IMR-90 (cell line): ENCODE results near the gene AP2A1. TPM values are rescaled to one million over a fixed set of nuclear protein-coding genes. Genes with fewer than 3 reads are reported as not detected.

Source experiments
- ATAC-seq: fragments of 200-7000 bp; cut with Tn5 transposase; 2 replicates; pipeline ENCODE4 v1.9.1; 2020; ENCODE audit warnings: low read depth, mild to moderate bottlenecking, moderate library complexity
- BruUV-seq: library from RNA; stranded (reverse); fragments of 400-500 nt; replicated peaks from 2 replicates; lab custom pipeline; 2021; lab: Mats Ljungman, UMichigan
- CTCF ChIA-PET: fragments of 300-600 bp; formaldehyde crosslinking; extraction: SDS; loops from one replicate; lab custom pipeline; 2021; ENCODE audit warnings: antibody characterized with exemption; lab: Yijun Ruan, JAX
- POLR2A ChIA-PET: fragments of 300-600 bp; sonication (Branson Sonifier 250); formaldehyde crosslinking; loops from one replicate; lab custom pipeline; 2022; ENCODE audit warnings: antibody characterized with exemption; ENCODE audit not compliant: unreplicated experiment; lab: Charles Lee
- DNase-seq: peaks from one replicate; pipeline ENCODE4 v3.0.0; 2013
- H2AFZ ChIP-seq: replicated peaks from 2 replicates; pipeline ENCODE3; 2013; ENCODE audit warnings: low read length, mild to moderate bottlenecking; ENCODE audit not compliant: poor library complexity
- H2AK5ac ChIP-seq: 2 replicates; pipeline ENCODE4 v1.6.1; 2013; ENCODE audit warnings: low read depth, low read length, inconsistent platforms
- H2AK9ac ChIP-seq: replicated peaks from 2 replicates; pipeline ENCODE3; 2013; ENCODE audit warnings: mild to moderate bottlenecking, low read depth, low read length, moderate library complexity; ENCODE audit not compliant: poor library complexity
- H2BK120ac ChIP-seq: 2 replicates; pipeline ENCODE4 v1.6.1; 2013; ENCODE audit warnings: low read depth, low read length, inconsistent platforms
- H2BK15ac ChIP-seq: 3 replicates; pipeline ENCODE4 v1.6.1; 2013; ENCODE audit warnings: low read depth, low read length, inconsistent platforms
- H2BK20ac ChIP-seq: 2 replicates; pipeline ENCODE4 v1.6.1; 2013; ENCODE audit warnings: low read depth, mild to moderate bottlenecking, inconsistent platforms, low read length, moderate library complexity
- H2BK5ac ChIP-seq: 2 replicates; pipeline ENCODE4 v1.6.1; 2013; ENCODE audit warnings: mild to moderate bottlenecking, low read depth, low read length, inconsistent platforms; ENCODE audit not compliant: poor library complexity, severe bottlenecking
- H3K14ac ChIP-seq: replicated peaks from 2 replicates; pipeline ENCODE4 v1.6.1; 2013; ENCODE audit warnings: low read depth, low read length, inconsistent platforms
- H3K18ac ChIP-seq: 2 replicates; pipeline ENCODE4 v1.6.1; 2013; ENCODE audit warnings: low read depth, low read length, control low read depth
- H3K23ac ChIP-seq: 2 replicates; pipeline ENCODE4 v1.6.1; 2013; ENCODE audit warnings: low read depth, low read length, inconsistent platforms
- H3K27ac ChIP-seq: 2 replicates; pipeline ENCODE4 v1.5.1; 2013; ENCODE audit warnings: mild to moderate bottlenecking, control low read depth, low read length; ENCODE audit not compliant: insufficient read depth
- H3K27me3 ChIP-seq: 2 replicates; pipeline ENCODE4 v1.6.1; 2013; ENCODE audit warnings: low read length; ENCODE audit not compliant: control insufficient read depth, insufficient read depth
- H3K36me3 ChIP-seq: 2 replicates; pipeline ENCODE4 v1.6.1; 2013; ENCODE audit warnings: low read length, mixed read lengths; ENCODE audit not compliant: control insufficient read depth, insufficient read depth
- H3K4ac ChIP-seq: 2 replicates; pipeline ENCODE4 v1.6.1; 2013; ENCODE audit warnings: low read depth, low read length, inconsistent platforms
- H3K4me1 ChIP-seq: 2 replicates; pipeline ENCODE4 v1.6.1; 2013; ENCODE audit warnings: low read length, mixed read lengths; ENCODE audit not compliant: control insufficient read depth, insufficient read depth
- H3K4me2 ChIP-seq: 2 replicates; pipeline ENCODE4 v1.6.1; 2013; ENCODE audit warnings: low read depth, mild to moderate bottlenecking, control low read depth, low read length, moderate library complexity
- H3K4me3 ChIP-seq: 2 replicates; pipeline ENCODE4 v1.5.1; 2013; ENCODE audit warnings: low read depth, mild to moderate bottlenecking, control low read depth, low read length, moderate library complexity; ENCODE audit not compliant: insufficient read depth
- H3K56ac ChIP-seq: 2 replicates; pipeline ENCODE4 v1.6.1; 2013; ENCODE audit warnings: low read length, inconsistent platforms; ENCODE audit not compliant: insufficient read depth; ENCODE audit errors: extremely low read depth
- H3K79me1 ChIP-seq, 2 experiments: 2 replicates each; pipeline ENCODE4 v1.6.1; 2013; ENCODE audit warnings: low read length in 2 of 2, inconsistent platforms in 1 of 2, low read depth in 1 of 2
- H3K9ac ChIP-seq: 2 replicates; pipeline ENCODE4 v1.6.1; 2013; ENCODE audit warnings: low read depth, low read length, control low read depth
- H3K9me1 ChIP-seq: 2 replicates; pipeline ENCODE4 v1.6.1; 2013; ENCODE audit warnings: low read length, inconsistent platforms; ENCODE audit not compliant: insufficient read depth
- H3K9me3 ChIP-seq: 2 replicates; pipeline ENCODE4 v1.6.1; 2013; ENCODE audit warnings: low read length; ENCODE audit not compliant: control insufficient read depth, insufficient read depth
- H4K20me1 ChIP-seq: 2 replicates; pipeline ENCODE4 v1.6.1; 2013; ENCODE audit warnings: low read length, inconsistent platforms; ENCODE audit not compliant: insufficient read depth
- H4K5ac ChIP-seq: 2 replicates; pipeline ENCODE4 v1.6.1; 2013; ENCODE audit warnings: mild to moderate bottlenecking, low read depth, low read length, control low read depth
- H4K8ac ChIP-seq, 2 experiments: 2 replicates each; pipeline ENCODE4 v1.6.1; 2013; ENCODE audit warnings: low read depth in 2 of 2, low read length in 2 of 2, control low read depth in 1 of 2, inconsistent platforms in 1 of 2
- H4K91ac ChIP-seq: 2 replicates; pipeline ENCODE4 v1.6.1; 2013; ENCODE audit warnings: low read depth, low read length, inconsistent platforms; ENCODE audit not compliant: insufficient read depth
- BHLHE40 ChIP-seq: fragments of 150-350 bp; IDR thresholded peaks from 2 replicates; pipeline ENCODE4 v1.6.1; 2016; ENCODE audit warnings: mild to moderate bottlenecking, low read depth, low read length
- CEBPB ChIP-seq: IDR thresholded peaks from 2 replicates; pipeline ENCODE4 v1.6.1; 2012; ENCODE audit warnings: low read depth, low read length, improper control_type of control experiment
- CHD1 ChIP-seq: IDR thresholded peaks from 2 replicates; pipeline ENCODE4 v1.6.1; 2012; ENCODE audit warnings: low read depth, low read length, improper control_type of control experiment
- CTCF ChIP-seq: conservative IDR thresholded peaks from 2 replicates; pipeline ENCODE4 v1.5.1; 2012; ENCODE audit warnings: mild to moderate bottlenecking, low read depth, low read length, improper control_type of control experiment
- ELK1 ChIP-seq: fragments of 150-350 bp; IDR thresholded peaks from 2 replicates; pipeline ENCODE4 v1.6.1; 2016; ENCODE audit warnings: low read depth, mild to moderate bottlenecking, low read length, moderate library complexity, borderline replicate concordance
- FOS ChIP-seq: fragments of 150-350 bp; IDR thresholded peaks from 2 replicates; pipeline ENCODE4 v1.6.1; 2016; ENCODE audit warnings: low read depth, low read length
- MAFK ChIP-seq: IDR thresholded peaks from 2 replicates; pipeline ENCODE4 v1.6.1; 2012; ENCODE audit warnings: low read depth, low read length, improper control_type of control experiment
- MAZ ChIP-seq: IDR thresholded peaks from 2 replicates; pipeline ENCODE4 v1.6.1; 2012; ENCODE audit warnings: low read depth, mild to moderate bottlenecking, low read length, improper control_type of control experiment, moderate library complexity, borderline replicate concordance
- MXI1 ChIP-seq: IDR thresholded peaks from 2 replicates; pipeline ENCODE4 v1.6.1; 2012; ENCODE audit warnings: low read depth, mild to moderate bottlenecking, low read length, moderate library complexity, borderline replicate concordance
- NFE2L2 ChIP-seq: fragments of 150-350 bp; IDR thresholded peaks from 2 replicates; pipeline ENCODE4 v1.6.1; 2016; ENCODE audit warnings: low read depth, mild to moderate bottlenecking, low read length
- POLR2A ChIP-seq: IDR thresholded peaks from 2 replicates; pipeline ENCODE4 v1.6.1; 2012; ENCODE audit warnings: mild to moderate bottlenecking, low read depth, low read length
- RAD21 ChIP-seq: IDR thresholded peaks from 2 replicates; pipeline ENCODE4 v1.6.1; 2012; ENCODE audit warnings: low read length, improper control_type of control experiment
- RCOR1 ChIP-seq: IDR thresholded peaks from 2 replicates; pipeline ENCODE4 v1.6.1; 2012; ENCODE audit warnings: mild to moderate bottlenecking, low read length, improper control_type of control experiment; ENCODE audit not compliant: insufficient replicate concordance
- RFX5 ChIP-seq: IDR thresholded peaks from 2 replicates; pipeline ENCODE4 v1.8.0; 2012; ENCODE audit warnings: low read depth, mild to moderate bottlenecking, low read length, moderate library complexity
- SMC3 ChIP-seq: fragments of 150-350 bp; IDR thresholded peaks from 2 replicates; pipeline ENCODE4 v1.6.1; 2016; ENCODE audit warnings: low read depth, mild to moderate bottlenecking, antibody characterized with exemption, low read length, moderate library complexity
- USF2 ChIP-seq: fragments of 150-350 bp; IDR thresholded peaks from 2 replicates; pipeline ENCODE4 v1.6.1; 2017; ENCODE audit warnings: mild to moderate bottlenecking, antibody characterized with exemption, low read length, low read depth
- WGBS, 2 experiments: methylation state at CpG; one replicate each; pipeline versions ENCODE4 v1.1.5 to v1.1.7; 2013; ENCODE audit warnings: missing lambda C conversion rate in 2 of 2; ENCODE audit not compliant: insufficient read length in 1 of 2; ENCODE audit errors: extremely low coverage in 2 of 2; 5-methylcytosine and 5-hydroxymethylcytosine counted together
- dilution Hi-C: fragments of 300-500 bp; cut with HindIII; formaldehyde crosslinking; loops from one replicate; pipeline ENCODE4 v1.14.3; 2018; ENCODE audit warnings: low sequenced_read_pairs; ENCODE audit not compliant: unreplicated experiment
- in situ Hi-C: fragments of 300-500 bp; cut with MboI; formaldehyde crosslinking; loops from 3 replicates; pipeline ENCODE4 v1.14.3; 2019; ENCODE audit warnings: low sequenced_read_pairs, inconsistent platforms, mixed read lengths
- intact Hi-C: fragments of 100-400 bp; cut with micrococcal nuclease; formaldehyde crosslinking; loops from 2 replicates; pipeline ENCODE4 v1.10.0; 2022
- polyA plus RNA-seq, 3 experiments: library from polyadenylated mRNA; depleted of rRNA; stranded (reverse); fragments of >200 nt; gene quantifications; 2 replicates each; pipeline ENCODE4 v1.2.3, GENCODE V29; 2012; ENCODE audit warnings: low replicate concordance in 1 of 3
- total RNA-seq: library from RNA; depleted of rRNA; stranded (reverse); fragments of >200 nt; gene quantifications from 2 replicates; pipeline ENCODE4 v1.2.3, GENCODE V29; 2012

The AP2A1 gene
- total and polyA plus RNA-seq, 2 of the 4 experiments (the other 2 are of a cell fraction) = 40.7 to 122 TPM

- H3K9me3 ChIP-seq = no peaks in the 10 kb centered on the region
- H3K79me1 ChIP-seq = peaks cover 22 to 56% of the 10 kb centered on the region in 2 experiments
- DNase-seq (no peak), ATAC-seq (no peak)
- no peak overlapping the region for H3K56ac ChIP-seq
- ChIA-PET CTCF (no interaction called here), POLR2A (no interaction called here)
- no peak overlapping the region for H3K18ac ChIP-seq
- H2BK120ac ChIP-seq = no peak overlapping the region
- dilution Hi-C loops (no loop called here), in situ Hi-C loops (no loop called here), intact Hi-C loops (no loop called here)
- no peak overlapping the region for H3K27ac ChIP-seq
- no peak overlapping the region for H3K4me2 ChIP-seq
- no peaks in the 10 kb centered on the region for H3K27me3 ChIP-seq
- peaks cover 6% of the 10 kb centered on the region for H3K4me1 ChIP-seq
- no peak overlapping the region for H2BK5ac ChIP-seq
- no peak overlapping the region for H3K14ac ChIP-seq
- H4K8ac ChIP-seq = no peak overlapping the region
- H2AK9ac ChIP-seq = no peak overlapping the region
- H4K5ac ChIP-seq = no peak overlapping the region
- H3K9ac ChIP-seq = no peak overlapping the region
- no peak overlapping the region for H3K4me3 ChIP-seq
- no peak overlapping the region for H3K23ac ChIP-seq
- H2AK5ac ChIP-seq = no peak overlapping the region
- 50% methylated on average over 2 of the region's 10 CpGs; no CpG with 5 or more reads in 1 of the 2 experiments for WGBS, 2 experiments
- peaks cover 12% of the 10 kb centered on the region; the same call in 1 of the 2 replicates for H4K20me1 ChIP-seq
- no peak for TF ChIP-seq MAFK
- no peak for TF ChIP-seq SMC3
- no peak for TF ChIP-seq ELK1
- no peak for TF ChIP-seq CTCF
- no peak for TF ChIP-seq RCOR1
- TF ChIP-seq MXI1 = no peak
- no peak for TF ChIP-seq FOS
- TF ChIP-seq CHD1 = no peak
- TF ChIP-seq MAZ = no peak
- TF ChIP-seq BHLHE40 = no peak
- TF ChIP-seq RFX5 = no peak
- TF ChIP-seq RAD21 = no peak
- no peak for TF ChIP-seq CEBPB
- TF ChIP-seq POLR2A = no peak
- no peak for TF ChIP-seq USF2
- no peak for TF ChIP-seq NFE2L2
- no peak overlapping the region for H3K4ac ChIP-seq
- H2BK20ac ChIP-seq = no peak overlapping the region
- H4K91ac ChIP-seq = no peak overlapping the region
- H2BK15ac ChIP-seq = no peak overlapping the region; the same call in 2 of the 3 replicates
- H3K36me3 ChIP-seq = peaks cover 11% of the 10 kb centered on the region
- peaks cover 3% of the 10 kb centered on the region; the same call in 1 of the 2 replicates for H3K9me1 ChIP-seq
- BruUV-seq = no TSS peak
- no peak overlapping the region for H2AFZ ChIP-seq
Measured at GRCh38 chr19:49820125-49820524, 53.3 kb downstream of the AP2A1 start.
